Testis (tissue), 2 donors: ENCODE data around the gene RBPJ.

ENCODE experiments used
- CTCF ChIP-seq, 3 experiments: fragments of 450-650 bp in 2 of 3; fragments of 200-600 bp in 1 of 3; sonication (generic) in 1 of 3; IDR thresholded peaks; one replicate each; pipeline ENCODE4 v1.5.1; 2016 to 2019; ENCODE audit warnings: antibody characterized with exemption in 3 of 3, mild to moderate bottlenecking in 2 of 3, moderate library complexity in 1 of 3
- POLR2A ChIP-seq: fragments of 450-650 bp; IDR thresholded peaks from one replicate; pipeline ENCODE4 v1.6.1; 2017; ENCODE audit warnings: antibody characterized with exemption, mild to moderate bottlenecking, moderate library complexity

- TF ChIP-seq POLR2A, result no peak
- no peak for TF ChIP-seq CTCF (IDR thresholded peaks at IDR 0.05)
Observed at GRCh38 chr4:26369581-26369980, 48.8 kb downstream of the RBPJ start.
